Loucy (cell line): ENCODE data around the gene GPR137.
"Not testable (repeated sequence)": the region's sequence is repeated elsewhere in the genome, so short reads cannot be mapped to it uniquely, and the experiment has no call there.

Experiments
- EZH2phosphoT487 ChIP-seq: fragments of 200-600 bp; IDR thresholded peaks from 2 replicates; pipeline ENCODE4 v1.6.1; 2018; ENCODE audit warnings: antibody characterized with exemption, mild to moderate bottlenecking, moderate library complexity, borderline replicate concordance
- TF ChIP-seq, protein P1 (sequence below): fragments of 200-600 bp; sonication (generic); conservative IDR thresholded peaks from 2 replicates; pipeline ENCODE4 v1.5.1; 2014; ENCODE audit warnings: mild to moderate bottlenecking, antibody characterized with exemption, low read length

DNA sequence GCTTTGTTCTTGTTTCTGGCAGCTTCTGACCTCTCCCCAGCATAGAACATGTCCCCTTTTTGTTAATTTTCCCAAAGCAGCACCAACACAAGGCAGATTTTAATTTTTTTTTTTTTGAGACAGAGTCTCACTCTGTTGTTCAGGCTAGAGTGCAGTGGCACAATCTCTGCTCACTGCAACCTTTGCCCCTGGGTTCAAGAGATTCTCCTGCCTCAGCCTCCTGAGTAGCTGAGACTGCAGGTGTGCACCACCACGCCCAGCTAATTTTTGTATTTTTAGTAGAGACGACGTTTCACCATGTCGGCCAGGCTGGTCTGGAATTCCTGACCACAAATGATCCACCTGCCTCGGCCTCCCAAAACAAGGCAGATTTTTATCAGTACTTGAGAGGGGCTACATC, 22.1 kb downstream of the GPR137 start:
- TF ChIP-seq, protein P1, sequence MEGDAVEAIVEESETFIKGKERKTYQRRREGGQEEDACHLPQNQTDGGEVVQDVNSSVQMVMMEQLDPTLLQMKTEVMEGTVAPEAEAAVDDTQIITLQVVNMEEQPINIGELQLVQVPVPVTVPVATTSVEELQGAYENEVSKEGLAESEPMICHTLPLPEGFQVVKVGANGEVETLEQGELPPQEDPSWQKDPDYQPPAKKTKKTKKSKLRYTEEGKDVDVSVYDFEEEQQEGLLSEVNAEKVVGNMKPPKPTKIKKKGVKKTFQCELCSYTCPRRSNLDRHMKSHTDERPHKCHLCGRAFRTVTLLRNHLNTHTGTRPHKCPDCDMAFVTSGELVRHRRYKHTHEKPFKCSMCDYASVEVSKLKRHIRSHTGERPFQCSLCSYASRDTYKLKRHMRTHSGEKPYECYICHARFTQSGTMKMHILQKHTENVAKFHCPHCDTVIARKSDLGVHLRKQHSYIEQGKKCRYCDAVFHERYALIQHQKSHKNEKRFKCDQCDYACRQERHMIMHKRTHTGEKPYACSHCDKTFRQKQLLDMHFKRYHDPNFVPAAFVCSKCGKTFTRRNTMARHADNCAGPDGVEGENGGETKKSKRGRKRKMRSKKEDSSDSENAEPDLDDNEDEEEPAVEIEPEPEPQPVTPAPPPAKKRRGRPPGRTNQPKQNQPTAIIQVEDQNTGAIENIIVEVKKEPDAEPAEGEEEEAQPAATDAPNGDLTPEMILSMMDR: not testable (repeated sequence)
- TF ChIP-seq EZH2phosphoT487: not testable (repeated sequence)
